ENCODE data around the gene DUSP5. TPM values are rescaled to one million over a fixed set of nuclear protein-coding genes. Genes with fewer than 3 reads are reported as not detected.

Gene DUSP5
- total RNA-seq, 1 experiment from 2014 or later: 137 TPM

GRCh38 chr10:110524859-110525232 lies 27.1 kb downstream of the DUSP5 start (continued):
- TF ChIP-seq, protein P1, sequence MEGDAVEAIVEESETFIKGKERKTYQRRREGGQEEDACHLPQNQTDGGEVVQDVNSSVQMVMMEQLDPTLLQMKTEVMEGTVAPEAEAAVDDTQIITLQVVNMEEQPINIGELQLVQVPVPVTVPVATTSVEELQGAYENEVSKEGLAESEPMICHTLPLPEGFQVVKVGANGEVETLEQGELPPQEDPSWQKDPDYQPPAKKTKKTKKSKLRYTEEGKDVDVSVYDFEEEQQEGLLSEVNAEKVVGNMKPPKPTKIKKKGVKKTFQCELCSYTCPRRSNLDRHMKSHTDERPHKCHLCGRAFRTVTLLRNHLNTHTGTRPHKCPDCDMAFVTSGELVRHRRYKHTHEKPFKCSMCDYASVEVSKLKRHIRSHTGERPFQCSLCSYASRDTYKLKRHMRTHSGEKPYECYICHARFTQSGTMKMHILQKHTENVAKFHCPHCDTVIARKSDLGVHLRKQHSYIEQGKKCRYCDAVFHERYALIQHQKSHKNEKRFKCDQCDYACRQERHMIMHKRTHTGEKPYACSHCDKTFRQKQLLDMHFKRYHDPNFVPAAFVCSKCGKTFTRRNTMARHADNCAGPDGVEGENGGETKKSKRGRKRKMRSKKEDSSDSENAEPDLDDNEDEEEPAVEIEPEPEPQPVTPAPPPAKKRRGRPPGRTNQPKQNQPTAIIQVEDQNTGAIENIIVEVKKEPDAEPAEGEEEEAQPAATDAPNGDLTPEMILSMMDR (IDR thresholded peaks at IDR 0.05 in 2 of 3, conservative IDR thresholded peaks at IDR 0.05 in 1 of 3; ENCODE audit: borderline replicate concordance in 1 of 3, insufficient read depth in 1 of 3, low read depth in 2 of 3, low read length in 2 of 3): no peak
- TF ChIP-seq RAD21 (IDR thresholded peaks at IDR 0.05; ENCODE audit: low read depth) (no peak), POLR2AphosphoS5 (IDR thresholded peaks at IDR 0.05; ENCODE audit: low read depth, low read length) (no peak)

DNA sequence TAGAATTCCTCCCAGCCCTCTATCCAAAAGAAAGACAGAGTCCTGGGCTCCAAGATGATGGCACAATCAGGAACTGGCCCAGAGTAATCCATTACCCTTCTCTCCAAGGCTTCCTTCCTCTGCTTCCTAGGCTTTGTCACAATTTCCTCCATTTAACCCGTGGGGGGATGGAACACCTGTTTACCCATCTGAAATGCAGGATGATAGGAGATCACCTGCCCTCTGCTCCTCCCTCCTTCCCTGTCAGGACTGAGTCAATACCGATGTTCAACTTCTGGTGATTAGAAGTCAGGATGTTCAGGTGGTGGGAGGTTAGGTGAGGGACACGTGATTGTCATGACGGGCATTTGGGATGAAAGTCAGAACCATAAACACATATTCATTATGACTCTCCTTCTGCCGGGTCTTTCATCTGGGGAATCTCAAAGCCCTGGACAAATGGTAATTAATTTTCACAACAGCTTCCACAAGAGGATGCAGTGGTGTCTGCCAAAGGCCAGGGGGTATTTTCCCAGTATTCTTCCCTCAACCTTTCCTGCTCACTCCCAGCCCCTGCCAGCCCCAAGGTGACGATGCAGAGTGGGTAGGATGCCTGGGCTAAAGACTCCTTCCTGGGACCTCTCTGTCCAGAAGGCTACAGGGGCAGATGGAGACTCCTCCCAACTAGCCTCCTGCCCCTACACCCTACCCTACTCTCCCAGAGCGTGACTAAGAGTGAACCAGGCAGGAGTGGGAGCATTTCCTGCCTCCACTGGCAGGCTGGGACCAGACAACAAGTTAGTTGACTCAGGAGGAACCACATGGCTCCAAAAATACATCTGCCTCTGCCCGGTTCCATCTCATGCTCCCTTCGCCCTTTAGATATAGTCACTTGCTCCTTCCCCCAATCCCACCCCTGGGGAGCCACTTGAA lies 27.9 kb downstream of the DUSP5 start:
- no TSS peak for BruUV-seq (replicated peaks)
- peak overlapping the region; percentile 63 for H3K4me2 ChIP-seq (ENCODE audit: low read length)
- H3K36me3 ChIP-seq (ENCODE audit: control insufficient read depth in 1 of 2, insufficient read depth in 2 of 2, low read length in 2 of 2): no peaks in the 10 kb centered on the region
- ChIA-PET CTCF (no interaction called here), POLR2A (no interaction called here), RAD21 (ENCODE audit: low non-redundant PET in 1 of 2, low total read pairs in 2 of 2, uncharacterized antibody in 2 of 2, unreplicated experiment in 2 of 2) (no interaction called here)
- H3K79me2 ChIP-seq (ENCODE audit: insufficient read depth, low read length): peaks cover 41% of the 10 kb centered on the region
- intact Hi-C loops (cut with micrococcal nuclease): no loop called here
- peak overlapping the region; percentile 11; the same call in 1 of the 2 replicates for H3K27ac ChIP-seq (ENCODE audit: low read depth, low read length)
- ATAC-seq: peak; percentile 14
- H2AFZ ChIP-seq (ENCODE audit: low read depth, low read length, poor library complexity, severe bottlenecking): no peak overlapping the region
- peak overlapping the region in 1 of 2 experiments; percentile 16; a peak in 2 of 4 replicates for H3K4me3 ChIP-seq (replicated peaks in 1 of 2; ENCODE audit: low read depth in 1 of 2, low read length in 2 of 2)
- no peaks in the 10 kb centered on the region for H3K27me3 ChIP-seq (ENCODE audit: insufficient read depth, low read length)
- TF ChIP-seq POLR2AphosphoS5 (IDR thresholded peaks at IDR 0.05; ENCODE audit: low read depth, low read length) (peak; percentile 13), POLR2A (IDR thresholded peaks at IDR 0.05; ENCODE audit: borderline replicate concordance, extremely low read depth, insufficient read depth, insufficient read length) (no peak)
- H3K9me2 ChIP-seq (ENCODE audit: insufficient read depth): no peaks in the 10 kb centered on the region
- peak overlapping the region; percentile 50 for H3K9ac ChIP-seq (ENCODE audit: low read length)
- no peaks in the 10 kb centered on the region for H4K20me1 ChIP-seq (ENCODE audit: insufficient read depth)
- H3K4me1 ChIP-seq (ENCODE audit: control insufficient read depth in 1 of 2, insufficient read depth in 2 of 2, low read length in 2 of 2): peaks cover 61 to 82% of the 10 kb centered on the region in 2 experiments
- DNase-seq (ENCODE audit: low read depth, low spot score): no peak
- no peaks in the 10 kb centered on the region for H3K9me3 ChIP-seq (ENCODE audit: control insufficient read depth in 1 of 2, insufficient read depth in 1 of 2, low read depth in 1 of 2, low read length in 2 of 2)

All from HCT116 (cell line).